ENCODE data around the gene HOXA11.

Gene HOXA11

DNA sequence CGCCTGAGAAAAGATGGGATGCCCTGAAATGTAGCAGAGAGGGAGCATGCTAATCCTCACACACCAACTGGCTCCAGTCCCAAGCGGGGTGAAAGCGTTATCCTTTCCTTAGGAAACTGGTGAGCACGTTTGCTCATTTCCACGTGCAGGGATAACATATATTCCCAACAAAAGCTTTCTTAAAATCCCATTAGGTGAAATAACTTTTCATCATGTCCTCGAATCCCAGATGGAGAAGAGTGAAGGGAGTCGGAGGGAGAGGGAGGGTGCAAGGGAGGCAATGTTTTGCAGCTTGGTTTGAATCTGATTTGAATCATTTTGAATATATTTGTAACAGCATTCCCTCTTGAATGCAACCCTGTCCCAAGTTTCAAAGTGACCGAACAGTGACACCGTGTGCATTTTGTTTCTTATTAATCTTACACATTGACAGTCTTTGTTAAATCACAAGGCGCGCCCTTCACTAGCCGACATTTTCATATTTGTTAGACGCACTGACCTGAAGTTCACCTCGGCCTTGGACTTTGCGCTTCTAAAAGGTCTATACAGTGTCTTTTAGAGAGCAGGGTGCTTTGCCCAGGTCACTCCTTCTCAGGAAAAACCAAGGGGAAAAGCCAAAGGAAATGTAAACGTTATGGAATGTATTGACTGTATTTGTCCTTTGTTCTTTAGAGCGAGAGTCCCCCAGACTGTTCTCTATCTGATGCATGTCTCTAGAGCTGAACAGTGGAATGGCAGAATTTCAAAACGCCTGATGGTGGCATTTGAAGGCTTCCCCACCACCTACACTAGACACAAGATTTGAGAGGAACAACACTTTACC is 51.4 kb downstream of the HOXA11 start:
- DNase-seq (ENCODE audit: low read depth in 2 of 2) = no peak

DNA sequence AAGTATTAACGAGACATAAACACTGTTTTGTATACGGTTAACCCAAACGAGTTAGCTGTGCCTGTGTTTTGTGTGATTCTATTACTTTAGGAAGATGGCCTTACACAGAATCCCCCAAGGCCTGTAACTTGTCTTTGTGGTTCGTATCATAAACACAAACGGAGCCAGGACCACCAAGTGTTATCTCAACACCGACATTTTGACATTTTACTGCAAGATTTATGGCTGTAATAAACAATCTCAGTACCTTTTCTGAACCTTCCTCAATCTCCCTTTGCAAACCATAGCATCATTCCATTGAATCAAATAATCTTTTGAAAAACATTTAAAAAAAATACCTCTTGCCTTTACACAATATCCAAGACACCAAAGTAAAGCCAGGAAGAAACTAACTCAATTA is 52.1 kb downstream of the HOXA11 start:
- no peak for DNase-seq (ENCODE audit: low read depth in 2 of 2)

DNA sequence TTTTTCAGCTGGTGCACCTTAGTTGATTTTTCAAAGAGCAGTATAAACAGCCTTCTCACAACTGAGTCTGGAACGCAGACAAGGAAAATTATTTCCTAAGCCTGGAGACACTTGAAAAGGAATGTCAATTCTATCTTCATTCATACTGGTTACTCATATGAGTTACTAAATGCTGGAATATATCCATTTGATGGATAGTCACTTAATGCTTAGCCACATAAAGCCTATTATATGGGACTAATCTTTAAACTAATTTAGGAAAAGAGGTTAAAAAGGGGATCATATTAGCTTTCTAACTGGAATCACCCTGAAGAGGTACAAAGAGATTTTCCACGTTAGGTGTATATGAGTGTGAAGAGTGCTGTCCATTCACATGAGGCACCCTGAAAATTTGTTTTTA is 52.8 kb downstream of the HOXA11 start:
- DNase-seq (ENCODE audit: low read depth in 2 of 2) = no peak

DNA sequence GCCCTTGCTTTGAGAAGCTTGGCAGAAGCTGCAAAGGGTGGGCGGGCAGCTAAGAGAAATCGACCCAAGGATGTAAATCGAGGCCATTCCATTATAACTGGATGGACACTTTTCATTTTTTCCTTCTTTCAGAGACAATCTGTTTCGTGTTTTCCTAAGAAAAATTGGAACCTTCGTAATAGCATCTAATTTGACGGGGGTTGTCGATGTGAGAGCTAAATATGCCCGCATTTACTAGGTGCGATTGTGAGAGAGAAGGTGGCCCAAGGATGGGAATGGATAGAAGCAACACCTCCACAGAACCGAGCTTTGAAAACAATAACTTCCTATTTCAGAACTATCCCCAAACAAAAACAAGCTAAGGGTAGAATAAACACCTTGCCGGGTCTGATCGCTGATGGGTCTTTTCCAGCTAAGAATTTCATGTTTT is 53.6 kb downstream of the HOXA11 start:
- DNase-seq (ENCODE audit: low read depth in 2 of 2) = no peak
